ENCODE results near the gene GNAI1.
A peak's percentile ranks its signal among the peaks of the same experiment; 100 is the strongest.
"Not testable (repeated sequence)": the region's sequence is repeated elsewhere in the genome, so short reads cannot be mapped to it uniquely, and the experiment has no call there.

Gene GNAI1

DNA sequence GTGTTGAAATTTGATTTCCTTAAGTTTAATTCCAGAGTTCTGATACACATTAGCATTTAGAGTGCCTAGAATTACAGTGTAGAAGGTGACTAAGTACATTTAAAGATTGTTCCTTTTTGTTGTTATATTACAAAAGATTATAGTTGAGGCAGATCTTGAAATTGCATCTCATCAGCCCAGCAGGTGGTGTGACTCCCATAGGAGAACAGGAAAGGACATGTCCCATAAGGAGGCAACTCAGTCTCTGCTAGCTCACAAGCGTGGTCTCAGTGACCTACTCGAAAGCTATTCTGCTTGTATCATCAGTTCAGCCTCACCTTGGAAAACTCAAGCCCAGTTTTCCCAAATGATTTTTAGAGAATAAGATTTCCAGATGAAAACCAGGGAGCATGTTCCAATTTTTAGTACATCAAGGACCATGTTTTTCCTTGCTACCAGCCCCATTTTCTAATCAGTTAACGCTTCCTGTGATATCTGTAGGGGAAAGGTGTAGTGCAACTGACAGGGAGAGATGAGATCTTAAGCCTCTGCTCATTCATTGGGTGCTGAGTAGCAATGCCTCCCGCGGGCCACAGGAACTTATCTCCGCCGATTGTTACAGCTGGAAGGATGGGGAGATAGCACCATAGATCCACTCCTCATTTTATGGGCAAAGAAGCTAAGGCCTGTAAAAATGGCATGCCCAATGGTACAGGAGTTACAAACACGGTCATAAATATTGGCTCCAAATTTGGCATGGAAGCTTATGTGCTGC is 1.1 kb upstream of the GNAI1 start:
- peak; percentile 28 for DNase-seq

DNA sequence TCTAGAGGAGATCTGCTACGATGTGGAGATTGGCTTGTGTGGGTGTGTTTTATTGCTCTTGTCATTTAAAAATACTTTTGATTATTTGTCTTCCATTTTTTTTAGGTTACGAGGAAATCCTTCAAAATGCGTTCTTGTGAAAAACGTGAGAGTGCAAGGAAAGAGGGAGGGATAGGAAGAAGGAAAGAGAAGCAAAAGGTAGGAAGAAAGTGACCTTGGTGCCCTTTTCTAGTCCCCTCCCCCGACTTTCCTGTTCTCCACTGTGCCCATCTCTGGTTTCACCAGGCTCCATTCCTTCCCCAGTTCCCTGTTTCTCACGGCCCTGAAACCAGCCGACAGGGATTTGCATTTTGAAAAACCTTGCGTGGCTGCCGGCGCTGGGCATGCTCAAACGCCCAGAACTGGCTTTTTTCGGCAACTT is 506 bp upstream of the GNAI1 start:
- DNase-seq = no peak

DNA sequence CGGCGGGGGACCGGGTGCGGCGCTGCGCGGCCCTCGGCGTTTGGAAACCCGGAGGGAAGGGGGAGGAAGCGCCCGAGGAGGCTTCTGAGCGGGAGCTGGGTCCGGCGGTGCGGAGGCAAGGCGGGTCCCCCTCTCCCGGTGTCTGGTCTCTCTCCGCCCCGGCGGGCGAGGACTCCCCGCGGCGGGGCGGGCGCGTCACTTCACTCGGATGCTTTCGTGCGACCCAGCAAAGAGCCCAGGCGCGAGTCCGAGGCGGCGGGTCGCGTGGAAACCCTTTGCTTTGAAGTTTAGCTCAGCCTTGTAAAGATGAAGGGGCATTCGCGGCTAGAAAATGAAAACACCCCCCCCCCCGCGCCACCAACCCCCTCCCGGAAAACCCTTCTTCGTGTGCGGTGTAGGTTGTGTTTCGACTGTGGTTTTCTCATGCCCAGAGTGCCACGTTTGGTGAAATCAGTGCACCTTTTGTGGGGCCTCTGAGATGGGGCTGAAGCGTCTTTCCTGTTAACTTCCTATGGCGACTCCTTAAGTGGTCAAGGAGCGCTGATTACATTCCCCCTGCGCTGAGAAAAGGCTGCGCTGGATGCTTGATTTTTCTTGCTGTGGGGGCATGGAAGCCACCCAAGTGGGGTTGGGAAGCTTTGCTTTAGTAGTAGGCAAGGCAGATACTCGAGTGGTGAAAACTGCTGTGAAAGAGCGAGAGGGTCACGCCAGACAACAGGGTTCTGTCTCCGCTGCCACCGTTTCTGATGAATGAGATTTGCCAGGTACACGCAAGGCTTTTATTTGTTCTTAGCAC is 876 bp downstream of the GNAI1 start:
- no peak for DNase-seq

DNA sequence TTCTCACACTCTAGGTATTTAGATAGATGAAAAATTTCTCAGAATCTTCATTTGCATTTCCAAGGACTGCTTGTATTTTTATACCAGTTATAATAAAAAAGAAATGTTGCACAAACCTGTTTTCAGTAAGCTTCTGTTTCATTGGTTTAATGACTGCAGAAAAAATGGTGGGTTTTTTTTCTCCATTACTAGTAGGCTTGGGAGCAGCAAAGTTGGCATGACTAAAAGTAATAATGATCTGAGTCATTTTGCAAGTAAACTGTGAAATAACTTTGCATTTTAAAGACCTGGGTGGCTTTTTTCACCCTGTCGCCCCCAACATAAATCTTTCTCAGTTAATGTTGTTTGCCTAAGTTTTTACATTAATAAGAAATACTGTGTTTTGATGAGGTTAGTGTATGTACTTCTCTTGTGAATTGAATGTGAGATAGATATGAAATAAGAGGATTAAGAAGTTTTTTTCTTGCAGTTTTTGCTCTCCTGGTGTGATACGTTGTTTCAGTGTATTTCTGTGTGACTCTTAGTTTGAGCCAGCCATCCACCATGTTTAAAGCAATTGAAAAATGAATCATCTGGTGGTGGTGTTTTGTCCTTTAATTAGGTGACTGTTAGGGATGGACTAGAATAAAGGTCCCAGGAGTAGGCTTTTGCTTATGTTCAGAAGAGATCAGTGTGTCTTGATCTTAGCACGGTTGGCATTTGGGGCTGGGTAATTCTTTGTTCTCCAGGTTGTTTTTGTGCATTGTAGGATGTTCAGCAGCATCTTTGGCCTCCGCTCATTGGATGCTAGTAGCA is 1.8 kb downstream of the GNAI1 start:
- DNase-seq = peak; percentile 15

DNA sequence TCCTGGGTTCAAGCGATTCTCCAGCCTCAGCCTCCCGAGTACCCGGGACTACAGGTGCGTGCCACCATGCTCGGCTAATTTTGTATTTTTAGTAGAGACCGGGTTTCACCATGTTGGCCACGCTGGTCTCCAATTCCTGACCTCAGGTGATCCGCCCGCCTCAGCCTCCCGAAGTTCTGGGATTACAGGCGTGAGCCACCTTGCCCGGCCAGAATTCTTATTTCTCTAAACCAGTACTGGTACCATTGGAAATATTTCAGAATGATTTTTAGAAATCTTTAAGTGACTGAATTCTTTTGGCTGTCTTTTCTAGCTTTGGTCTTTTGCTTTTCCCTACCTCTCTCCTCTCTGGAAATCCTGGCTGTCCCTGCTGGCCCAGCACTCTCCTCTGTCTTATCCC is 2.8 kb downstream of the GNAI1 start:
- no peak for DNase-seq

DNA sequence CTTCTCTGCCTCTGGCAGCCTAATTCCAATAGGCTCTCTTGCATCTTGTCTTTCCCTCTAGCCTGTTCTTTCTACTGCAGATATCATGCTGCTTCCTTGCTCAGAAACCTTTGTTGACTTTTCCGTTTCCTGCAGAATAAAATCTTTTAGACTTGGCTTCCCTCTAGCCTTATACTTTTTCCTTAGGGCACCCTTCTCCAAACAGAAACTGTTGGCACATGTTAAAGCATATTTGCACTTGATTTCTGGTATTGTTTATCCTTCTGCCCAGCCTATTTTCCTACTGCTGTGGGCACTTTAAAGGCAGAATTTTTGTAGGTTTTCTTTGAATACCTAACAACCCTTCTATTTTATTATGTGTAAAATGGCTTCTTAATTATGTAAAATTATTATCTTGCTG is 4.6 kb downstream of the GNAI1 start:
- DNase-seq = no peak

DNA sequence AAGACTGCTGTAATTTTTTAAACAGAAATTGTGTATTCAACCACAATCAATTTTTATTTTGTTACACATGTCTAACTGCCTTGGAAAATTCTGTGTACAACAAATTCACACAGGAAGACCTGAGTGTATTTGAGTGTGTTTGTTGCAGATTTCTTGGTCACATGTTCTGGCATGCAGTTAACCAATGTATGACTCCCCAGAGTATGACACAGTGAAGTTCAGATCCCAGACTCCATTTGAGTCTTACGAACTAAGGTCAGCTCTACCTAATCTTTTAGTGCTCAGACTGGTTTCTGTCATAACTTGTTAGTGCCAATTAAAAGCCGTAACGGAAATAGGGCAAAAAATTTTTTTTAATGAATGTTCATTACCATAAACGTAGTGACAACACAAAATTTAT is 5.8 kb downstream of the GNAI1 start:
- no peak for DNase-seq

DNA sequence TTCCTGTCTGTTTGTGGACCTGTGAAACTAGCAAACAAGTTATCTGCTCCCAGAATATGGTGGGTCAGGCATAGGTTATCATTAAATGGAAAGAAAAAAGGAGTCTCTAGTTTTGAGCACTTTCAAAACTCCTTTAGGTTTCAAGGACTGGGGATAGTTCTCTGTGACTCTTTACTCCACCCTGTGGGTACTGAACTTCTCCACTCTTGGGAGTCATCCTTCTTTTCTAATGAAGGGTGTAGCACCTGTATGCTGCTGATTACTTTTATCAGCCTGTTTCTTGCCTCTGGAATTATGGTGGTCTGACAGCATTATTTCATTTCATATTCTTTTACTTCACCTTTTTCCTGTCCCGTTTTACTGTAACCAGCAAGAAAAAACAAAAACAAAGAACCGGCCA is 6.7 kb downstream of the GNAI1 start:
- DNase-seq = peak; percentile 50

DNA sequence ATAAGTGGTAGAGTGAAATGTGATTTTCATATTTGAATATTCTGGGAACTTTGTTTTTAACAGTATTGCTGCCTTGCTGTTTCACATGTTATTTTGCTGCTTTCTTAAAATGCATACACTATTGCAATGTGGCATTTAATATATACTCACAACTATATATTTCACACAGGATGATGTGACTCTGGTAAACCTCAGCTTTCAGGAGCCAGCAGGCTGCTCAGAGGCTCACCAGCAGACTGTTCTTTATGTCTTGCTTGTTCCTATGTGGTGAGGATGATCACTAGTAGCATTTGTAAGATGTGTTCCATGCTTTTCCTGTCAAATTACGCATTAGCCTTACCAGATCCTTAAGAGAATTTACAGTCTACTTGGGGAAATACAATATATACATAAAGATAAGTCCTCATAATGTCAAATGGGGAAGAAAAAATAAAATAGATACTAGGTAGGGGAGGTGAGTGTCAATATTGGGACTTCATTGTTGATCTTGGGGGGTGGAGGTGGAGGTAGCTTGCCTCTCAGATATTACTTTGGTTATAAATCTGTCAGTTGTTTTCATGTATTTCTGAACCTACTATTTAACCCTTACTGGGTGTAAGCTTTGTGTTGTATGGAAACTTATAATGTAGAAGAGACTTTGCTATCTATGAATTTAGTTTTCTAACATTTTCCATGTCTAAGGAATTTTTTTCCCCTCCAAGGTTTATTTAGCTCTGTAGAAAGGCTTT is 8.4 kb downstream of the GNAI1 start:
- DNase-seq = no peak

DNA sequence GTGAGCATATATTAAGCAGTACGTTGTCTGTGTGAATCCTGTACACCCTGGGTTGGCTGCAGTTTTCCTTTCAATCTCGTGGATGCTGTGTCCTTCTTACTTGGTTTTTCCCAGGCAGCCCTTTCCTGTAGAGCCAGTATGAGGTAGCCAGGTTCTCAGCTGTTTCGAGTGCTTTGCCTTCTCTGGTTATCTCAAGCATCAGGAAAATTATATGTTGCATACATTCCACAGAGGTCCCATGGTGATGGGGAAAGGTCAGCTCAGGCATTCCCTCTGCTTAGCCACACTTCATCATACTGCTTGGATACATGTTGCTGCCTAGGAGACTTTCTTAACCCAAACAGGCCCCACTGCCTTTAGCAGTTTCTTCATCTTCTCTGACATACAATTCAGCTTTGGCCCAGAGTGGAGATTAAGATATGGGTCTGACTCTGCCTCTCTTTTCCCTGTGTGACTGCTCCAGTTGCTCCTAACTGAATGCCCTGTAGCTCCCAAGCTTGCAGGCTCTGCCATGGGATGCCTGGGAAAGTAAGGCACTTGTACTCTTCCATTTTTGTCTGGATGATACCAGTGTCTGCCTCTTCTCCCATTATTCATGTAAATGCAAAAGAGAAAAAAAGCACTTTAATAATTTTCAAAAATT is 11.3 kb downstream of the GNAI1 start:
- no peak for DNase-seq

DNA sequence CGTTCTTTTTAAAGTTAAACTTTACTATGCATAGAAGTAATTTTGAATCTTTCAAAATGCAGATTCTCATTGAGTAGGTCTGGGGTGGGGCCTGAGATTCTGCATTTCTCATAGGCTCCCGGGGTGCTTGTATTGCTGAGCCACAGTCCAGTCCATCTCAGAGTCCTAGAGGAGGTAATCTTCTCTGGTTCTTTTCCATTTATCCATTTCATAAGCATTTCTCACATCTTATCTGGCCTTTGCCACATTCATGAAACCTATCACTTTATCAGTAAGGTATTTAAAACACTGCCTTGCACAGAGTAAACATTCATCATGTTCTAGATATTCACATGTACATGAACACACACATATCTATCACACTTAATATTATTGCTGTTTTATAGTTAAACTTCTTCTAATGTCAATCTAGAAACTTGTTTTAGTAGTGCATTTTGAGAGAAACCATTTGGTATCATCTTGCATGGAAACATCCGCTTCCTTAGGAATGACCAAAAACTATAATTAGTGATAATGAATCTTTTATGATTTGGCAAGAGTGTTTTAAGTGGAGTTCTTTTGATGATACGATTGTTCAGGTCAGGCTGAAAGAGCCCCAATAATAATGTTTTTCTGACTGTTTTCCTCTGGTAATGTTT is 12.0 kb downstream of the GNAI1 start:
- DNase-seq = no peak

DNA sequence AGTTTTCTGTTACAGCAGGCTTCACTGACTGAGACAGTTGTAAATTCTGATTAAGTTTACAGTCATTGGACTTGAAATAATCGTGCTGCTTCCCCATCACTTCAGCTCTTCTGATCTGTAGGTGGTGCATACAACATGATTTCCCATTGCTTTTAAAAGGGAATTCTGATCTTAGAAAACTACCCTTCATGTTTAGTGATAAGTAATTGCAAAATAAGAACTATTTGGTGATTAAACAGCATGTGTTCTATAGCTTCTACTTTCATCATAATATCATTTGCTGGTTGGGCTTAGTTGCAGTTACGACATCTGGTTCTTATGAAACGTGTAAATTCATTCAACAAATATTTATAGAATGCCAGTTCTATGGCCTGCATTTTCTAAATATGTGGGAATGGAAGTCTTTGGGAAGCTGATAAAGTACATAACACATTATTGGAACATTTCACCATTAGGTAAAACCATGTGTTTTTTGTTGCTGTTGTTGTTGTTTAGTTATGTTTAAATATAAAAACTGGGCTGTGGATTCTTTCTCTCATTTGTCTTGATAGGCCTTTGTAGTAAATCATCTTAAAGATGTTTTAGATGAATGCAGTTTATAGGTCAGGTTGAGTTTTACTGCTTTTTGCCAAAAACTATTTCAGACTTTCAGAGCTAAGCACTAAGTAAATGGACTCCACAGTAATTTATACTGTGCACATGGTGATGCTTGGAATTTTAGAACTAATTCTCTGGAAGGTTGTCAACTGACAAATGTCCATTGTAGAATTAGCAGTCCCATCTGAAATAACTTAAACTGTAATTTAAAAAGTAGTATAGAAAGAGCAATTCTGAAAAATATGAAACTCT is 13.1 kb downstream of the GNAI1 start:
- DNase-seq = no peak

DNA sequence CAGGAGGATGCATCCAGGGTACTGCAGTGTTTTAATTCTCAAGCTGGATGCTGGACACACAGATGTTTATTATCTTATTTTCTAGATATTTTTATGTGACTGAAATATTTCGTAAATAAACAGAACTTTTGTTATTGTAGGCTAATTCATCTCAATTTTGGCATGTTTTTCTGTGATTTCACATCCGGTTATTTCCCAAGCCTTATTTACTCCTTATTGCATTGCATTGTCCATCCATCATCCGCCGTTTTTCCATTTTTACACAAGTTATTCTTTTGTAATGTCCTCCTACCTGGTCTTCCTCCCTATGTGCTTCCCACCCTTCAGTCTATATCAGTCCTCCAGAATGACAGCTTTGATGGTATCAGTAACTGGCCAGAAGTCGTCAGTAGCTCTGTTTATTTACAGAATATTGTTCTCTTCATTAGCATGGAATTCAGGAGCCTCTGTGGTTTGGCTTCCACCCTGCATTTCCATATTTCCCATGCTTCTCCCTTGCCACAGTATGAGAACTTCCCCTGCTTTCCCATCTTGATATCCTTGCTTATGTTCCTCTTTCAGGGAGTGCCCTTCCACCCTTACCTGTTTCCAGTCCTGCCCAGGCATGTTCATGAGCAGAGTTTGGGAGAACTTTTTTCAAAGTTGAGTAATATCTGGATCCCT is 16.1 kb downstream of the GNAI1 start:
- no peak for DNase-seq

DNA sequence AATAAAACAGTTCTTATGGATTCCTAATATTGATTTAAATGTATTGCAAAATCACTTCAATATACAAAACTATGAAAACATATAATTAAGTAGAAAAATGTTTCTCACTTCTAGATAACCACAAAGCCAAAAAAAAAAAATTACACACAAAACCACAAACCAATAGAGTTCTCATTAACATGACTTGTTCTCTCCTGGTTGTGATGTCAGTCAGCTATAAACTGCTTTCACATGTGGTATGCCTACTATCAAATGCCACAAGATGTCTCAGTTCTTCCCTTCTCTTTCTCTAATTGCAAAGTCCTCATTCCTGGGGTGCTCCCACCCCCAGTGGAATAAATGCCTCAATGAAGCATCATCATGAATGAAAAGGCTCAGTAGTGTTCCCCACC is 16.6 kb downstream of the GNAI1 start:
- DNase-seq = peak; percentile 43

DNA sequence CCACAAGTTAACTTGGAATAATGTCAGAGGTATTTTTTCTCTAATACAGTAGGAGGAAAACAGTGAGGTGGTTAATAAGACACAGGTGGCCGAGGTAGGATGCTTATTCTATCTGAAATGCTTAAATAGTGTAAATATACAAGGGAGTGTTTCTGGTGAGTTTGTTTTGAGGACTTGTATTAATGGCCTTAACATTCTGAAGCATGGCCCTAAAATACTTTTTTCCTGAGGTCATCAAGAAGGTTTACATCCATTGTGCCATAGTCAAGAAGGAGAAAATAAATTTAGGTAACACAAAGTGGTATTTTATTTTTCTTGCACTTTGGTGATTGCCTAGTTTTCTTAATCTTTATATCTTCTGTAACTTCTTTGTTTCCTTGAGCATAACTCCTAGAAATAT is 18.8 kb downstream of the GNAI1 start:
- DNase-seq = no peak

DNA sequence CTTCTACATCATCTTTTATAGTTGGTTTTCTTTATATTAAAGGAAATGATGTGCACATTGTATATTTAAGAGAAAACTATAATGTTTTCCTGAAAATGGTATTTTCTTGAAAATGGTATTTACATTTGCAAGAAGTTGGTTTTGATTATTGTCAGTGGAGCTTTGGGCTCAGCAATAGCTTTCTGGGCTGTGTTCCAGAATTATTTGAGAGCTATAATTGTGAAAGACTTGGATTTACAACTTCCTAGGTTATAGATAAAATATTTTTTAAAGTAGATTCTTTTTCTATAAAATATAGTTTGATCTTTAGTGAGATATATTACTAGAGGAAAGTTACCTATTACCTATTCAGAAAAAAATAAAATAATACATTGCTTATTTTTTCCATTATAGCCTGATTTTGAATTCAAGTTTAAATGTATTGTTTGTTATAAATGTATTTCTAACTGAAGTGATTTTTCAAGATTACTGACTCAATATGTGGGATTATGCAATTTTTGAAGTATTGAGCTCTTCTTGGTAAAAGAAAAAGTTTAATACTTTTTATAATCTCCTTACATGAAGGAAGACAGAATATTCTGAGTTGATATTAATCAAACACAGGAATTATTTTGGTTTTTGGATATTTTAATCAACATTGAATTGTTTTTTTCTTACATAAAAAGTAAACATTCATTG is 20.2 kb downstream of the GNAI1 start:
- no peak for DNase-seq

DNA sequence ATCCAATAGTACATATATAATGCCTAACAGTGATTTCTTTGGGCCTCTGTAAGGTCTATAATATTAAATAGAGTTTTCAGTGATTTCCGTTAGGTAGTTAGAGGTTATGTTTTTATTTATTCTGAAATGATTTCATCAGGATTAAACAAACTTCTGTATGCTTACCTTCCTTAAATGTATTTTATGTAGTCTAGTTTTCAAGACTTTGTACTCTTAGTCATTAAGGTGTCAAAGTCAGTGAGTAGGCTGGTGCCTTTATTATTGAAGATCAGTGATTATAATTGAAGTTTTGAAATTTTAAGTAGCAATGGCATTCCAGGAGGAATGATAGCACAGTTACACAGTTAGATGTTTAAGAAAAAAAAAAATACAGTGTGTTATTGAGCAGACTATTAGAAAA is 20.7 kb downstream of the GNAI1 start:
- no peak for DNase-seq

DNA sequence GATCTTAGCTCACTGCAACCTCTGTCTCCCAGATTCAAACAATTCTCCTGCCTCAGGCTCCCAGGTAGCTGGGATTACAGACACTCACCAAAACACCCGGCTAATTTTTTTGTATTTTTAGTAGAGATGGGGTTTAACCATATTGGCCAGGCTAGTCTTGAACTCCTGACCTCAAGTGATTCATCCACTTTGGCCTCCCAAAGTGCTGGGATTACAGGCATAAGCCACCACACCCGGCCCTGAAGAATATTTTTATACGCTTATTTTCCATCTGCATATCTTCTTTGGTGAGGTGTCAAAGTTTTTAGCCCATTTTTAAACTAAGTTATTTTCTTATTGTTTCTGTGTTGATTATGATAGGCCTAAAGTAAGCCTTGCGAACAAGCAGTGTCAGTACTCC is 23.1 kb downstream of the GNAI1 start:
- DNase-seq = not testable (repeated sequence)

DNA sequence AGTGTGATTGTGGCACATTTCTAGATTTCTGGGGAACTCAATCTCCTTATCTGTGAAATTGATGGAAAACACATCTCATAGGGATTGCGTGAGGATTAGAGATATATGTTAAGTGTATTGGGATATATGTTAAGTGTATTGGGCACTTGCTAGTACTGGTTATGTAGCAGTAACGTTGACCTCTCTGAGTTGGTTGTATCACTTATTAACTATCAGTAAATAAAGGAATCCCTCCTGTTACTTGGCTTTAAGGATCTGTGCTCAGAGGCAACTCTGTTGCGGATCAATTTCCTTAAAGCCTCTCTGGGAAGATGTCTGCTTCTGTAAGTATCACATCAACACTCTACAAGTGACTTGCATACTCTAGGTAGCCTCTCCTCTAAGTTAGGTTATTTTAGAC is 25.2 kb downstream of the GNAI1 start:
- no peak for DNase-seq

DNA sequence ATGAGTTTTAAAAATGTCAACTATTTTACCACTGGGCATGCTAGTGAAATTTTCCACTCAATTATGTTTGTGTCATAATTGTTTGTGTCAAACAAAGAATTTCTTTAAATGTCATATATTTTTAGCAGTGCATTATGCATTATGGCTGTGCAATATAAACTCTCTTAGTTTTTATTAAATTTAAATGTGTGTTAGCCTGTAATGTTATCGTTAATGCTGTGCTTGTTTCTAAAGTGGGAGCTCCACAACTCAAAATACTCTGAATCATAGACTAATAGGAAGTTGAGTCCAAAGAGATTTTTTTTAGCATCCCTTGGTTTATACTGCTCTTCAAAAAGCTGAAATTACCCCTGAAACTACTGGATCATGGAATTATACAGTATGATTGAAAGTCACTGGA is 26.8 kb downstream of the GNAI1 start:
- DNase-seq = no peak
